T-helper 2 cell treated with Interferon-gamma antibody and Interleukin-4, amounts not matched to agents 5 μg/mL and 100 μg/mL, for 36 hours (primary cell): ENCODE results near the gene IL18.
"Not testable (repeated sequence)": the region's sequence is repeated elsewhere in the genome, so short reads cannot be mapped to it uniquely, and the experiment has no call there.

Experiments used
- DNase-seq: peaks from one replicate; pipeline ENCODE4 v3.0.0; 2021; ENCODE audit warnings: low spot score
- H3K27ac Mint-ChIP-seq: one replicate; pipeline ENCODE4 v1.8.0; 2021; ENCODE audit warnings: mild to moderate bottlenecking, mixed read lengths
- H3K27me3 Mint-ChIP-seq: one replicate; pipeline ENCODE4 v1.8.0; 2021; ENCODE audit warnings: low read depth, mixed read lengths
- H3K36me3 Mint-ChIP-seq: one replicate; pipeline ENCODE4 v1.8.0; 2021; ENCODE audit warnings: low read depth, mixed read lengths
- H3K4me1 Mint-ChIP-seq: one replicate; pipeline ENCODE4 v1.8.0; 2021; ENCODE audit warnings: low read depth, mixed read lengths
- H3K4me3 Mint-ChIP-seq: one replicate; pipeline ENCODE4 v1.8.0; 2022; ENCODE audit warnings: mild to moderate bottlenecking, moderate library complexity, mixed read lengths
- H3K9me3 Mint-ChIP-seq: one replicate; pipeline ENCODE4 v1.8.0; 2021; ENCODE audit warnings: mixed read lengths

IL18 gene

GRCh38 chr11:112121981-112122615, 41.8 kb downstream of the IL18 start:
- peaks cover 8% of the 10 kb centered on the region for H3K4me1 Mint-ChIP-seq
- H3K27me3 Mint-ChIP-seq = peaks cover 2% of the 10 kb centered on the region
- DNase-seq = no peak
- no peaks in the 10 kb centered on the region for H3K9me3 Mint-ChIP-seq
- no peaks in the 10 kb centered on the region for H3K36me3 Mint-ChIP-seq
- H3K27ac Mint-ChIP-seq = no peak overlapping the region
- no peak overlapping the region for H3K4me3 Mint-ChIP-seq

- H3K27ac Mint-ChIP-seq = no peak overlapping the region
- H3K4me1 Mint-ChIP-seq = peaks cover 8% of the 10 kb centered on the region
- H3K36me3 Mint-ChIP-seq = no peaks in the 10 kb centered on the region
- no peaks in the 10 kb centered on the region for H3K9me3 Mint-ChIP-seq
- H3K27me3 Mint-ChIP-seq = peaks cover 2% of the 10 kb centered on the region
- DNase-seq = no peak
- H3K4me3 Mint-ChIP-seq = no peak overlapping the region
Observed at GRCh38 chr11:112118176-112118575, 45.7 kb downstream of the IL18 start.

- DNase-seq = no peak
- H3K4me3 Mint-ChIP-seq = no peak overlapping the region
- H3K4me1 Mint-ChIP-seq = peaks cover 8% of the 10 kb centered on the region
Observed at GRCh38 chr11:112115386-112115785, 48.5 kb downstream of the IL18 start.

GRCh38 chr11:112114460-112114859, 49.4 kb downstream of the IL18 start:
- H3K4me3 Mint-ChIP-seq = no peak overlapping the region
- H3K27ac Mint-ChIP-seq = no peak overlapping the region
- no peaks in the 10 kb centered on the region for H3K27me3 Mint-ChIP-seq
- DNase-seq = no peak
- H3K36me3 Mint-ChIP-seq = no peaks in the 10 kb centered on the region
- H3K4me1 Mint-ChIP-seq = peaks cover 5% of the 10 kb centered on the region
- H3K9me3 Mint-ChIP-seq = no peaks in the 10 kb centered on the region

More at GRCh38 chr11:112115386-112115785, 48.5 kb downstream of the IL18 start:
- no peak overlapping the region for H3K27ac Mint-ChIP-seq
- H3K27me3 Mint-ChIP-seq = no peaks in the 10 kb centered on the region
- H3K36me3 Mint-ChIP-seq = no peaks in the 10 kb centered on the region
- no peaks in the 10 kb centered on the region for H3K9me3 Mint-ChIP-seq

GRCh38 chr11:112113539-112114457, 50.1 kb downstream of the IL18 start:
- H3K4me1 Mint-ChIP-seq = peaks cover 5% of the 10 kb centered on the region
- DNase-seq = no peak
- no peak overlapping the region for H3K4me3 Mint-ChIP-seq
- H3K27me3 Mint-ChIP-seq = no peaks in the 10 kb centered on the region
- H3K27ac Mint-ChIP-seq = no peak overlapping the region
- no peaks in the 10 kb centered on the region for H3K36me3 Mint-ChIP-seq
- no peaks in the 10 kb centered on the region for H3K9me3 Mint-ChIP-seq

- H3K27me3 Mint-ChIP-seq = no peaks in the 10 kb centered on the region
- DNase-seq = no peak
Observed at GRCh38 chr11:112106070-112106469, 57.8 kb downstream of the IL18 start.

GRCh38 chr11:112103446-112103845, 60.4 kb downstream of the IL18 start:
- Mint-ChIP-seq H3K4me3 (no peak overlapping the region), H3K9me3 (no peaks in the 10 kb centered on the region), H3K27me3 (no peaks in the 10 kb centered on the region), H3K27ac (no peak overlapping the region), H3K4me1 (no peaks in the 10 kb centered on the region), H3K36me3 (no peaks in the 10 kb centered on the region)
- no peak for DNase-seq

More at GRCh38 chr11:112106070-112106469, 57.8 kb downstream of the IL18 start:
- Mint-ChIP-seq H3K4me1 (no peaks in the 10 kb centered on the region), H3K4me3 (no peak overlapping the region), H3K9me3 (no peaks in the 10 kb centered on the region), H3K27ac (no peak overlapping the region), H3K36me3 (no peaks in the 10 kb centered on the region)

GRCh38 chr11:112100462-112100861, 63.4 kb downstream of the IL18 start:
- H3K4me3 Mint-ChIP-seq = no peak overlapping the region
- no peak overlapping the region for H3K27ac Mint-ChIP-seq
- no peaks in the 10 kb centered on the region for H3K27me3 Mint-ChIP-seq
- H3K4me1 Mint-ChIP-seq = no peaks in the 10 kb centered on the region
- H3K36me3 Mint-ChIP-seq = peaks cover 5% of the 10 kb centered on the region
- no peaks in the 10 kb centered on the region for H3K9me3 Mint-ChIP-seq
- no peak for DNase-seq

- H3K36me3 Mint-ChIP-seq = peaks cover 12% of the 10 kb centered on the region
Observed at GRCh38 chr11:112097734-112098528, 66.0 kb downstream of the IL18 start.

GRCh38 chr11:112096194-112096593, 67.7 kb downstream of the IL18 start:
- H3K27me3 Mint-ChIP-seq = no peaks in the 10 kb centered on the region
- no peak for DNase-seq
- no peak overlapping the region for H3K4me3 Mint-ChIP-seq
- no peaks in the 10 kb centered on the region for H3K4me1 Mint-ChIP-seq
- no peaks in the 10 kb centered on the region for H3K9me3 Mint-ChIP-seq
- no peak overlapping the region for H3K27ac Mint-ChIP-seq
- peaks cover 23% of the 10 kb centered on the region for H3K36me3 Mint-ChIP-seq

More at GRCh38 chr11:112097734-112098528, 66.0 kb downstream of the IL18 start:
- Mint-ChIP-seq H3K27me3 (no peaks in the 10 kb centered on the region), H3K4me1 (no peaks in the 10 kb centered on the region), H3K9me3 (no peaks in the 10 kb centered on the region), H3K27ac (no peak overlapping the region), H3K4me3 (no peak overlapping the region)
- no peak for DNase-seq

GRCh38 chr11:112095302-112095701, 68.6 kb downstream of the IL18 start:
- H3K36me3 Mint-ChIP-seq = peaks cover 28% of the 10 kb centered on the region
- not testable (repeated sequence) for H3K27me3 Mint-ChIP-seq, DNase-seq, H3K9me3 Mint-ChIP-seq, H3K4me1 Mint-ChIP-seq, H3K4me3 Mint-ChIP-seq, H3K27ac Mint-ChIP-seq
